ENCODE measurements around the gene ATP11A. TPM values are rescaled to one million over a fixed set of nuclear protein-coding genes. Genes with fewer than 3 reads are reported as not detected.

The ATP11A gene
- total RNA-seq, 3 donors from 2014 or later, result 15.5 to 28.7 (median 19.4) TPM

- no peak overlapping the region for H3K4me3 ChIP-seq
- peaks cover 18% of the 10 kb centered on the region for H3K4me1 ChIP-seq (ENCODE audit: low read depth)
- intact Hi-C loops (cut with DNase I, micrococcal nuclease), result no loop called here
- peak in 1 of 3 donors; percentile 20 for DNase-seq
- no peak for TF ChIP-seq CTCF (IDR thresholded peaks at IDR 0.05)
- no peak for ATAC-seq
- H3K9me3 ChIP-seq, result no peaks in the 10 kb centered on the region
- H3K36me3 ChIP-seq (ENCODE audit: low read depth), result no peaks in the 10 kb centered on the region
These were observed 207.1 kb downstream of the ATP11A start for GRCh38 chr13:112896736-112897602.

DNA sequence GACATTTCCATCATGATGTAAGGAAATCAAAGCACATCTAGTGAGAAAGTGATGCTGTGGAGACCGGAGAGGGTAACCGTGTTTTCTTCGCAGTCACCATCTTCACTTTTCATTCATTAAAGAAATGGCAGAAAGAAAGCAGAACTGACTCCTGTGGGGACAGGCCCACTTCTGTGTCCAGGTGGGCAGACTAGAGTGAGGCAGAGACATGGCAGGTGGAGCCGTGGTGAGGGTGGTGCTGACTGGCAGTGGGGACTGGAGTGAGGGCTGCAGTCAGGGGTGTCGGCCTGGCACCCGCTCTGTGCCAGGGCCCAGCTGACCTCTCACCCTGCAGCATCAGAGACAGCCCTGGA lies 207.7 kb downstream of the ATP11A start:
- no peak overlapping the region for H3K4me3 ChIP-seq
- no peaks in the 10 kb centered on the region for H3K9me3 ChIP-seq
- H3K4me1 ChIP-seq (ENCODE audit: low read depth), result peaks cover 18% of the 10 kb centered on the region
- no peaks in the 10 kb centered on the region for H3K36me3 ChIP-seq (ENCODE audit: low read depth)
- TF ChIP-seq CTCF (IDR thresholded peaks at IDR 0.05), result no peak
- intact Hi-C loops (cut with DNase I, micrococcal nuclease), result no loop called here
- DNase-seq, result no peak
- ATAC-seq, result no peak

- ATAC-seq (no peak), DNase-seq (peak in 1 of 3 donors; percentile 43)
- TF ChIP-seq CTCF (IDR thresholded peaks at IDR 0.05), result no peak
- no peak overlapping the region for H3K4me3 ChIP-seq
- peaks cover 18% of the 10 kb centered on the region for H3K4me1 ChIP-seq (ENCODE audit: low read depth)
- H3K9me3 ChIP-seq, result no peaks in the 10 kb centered on the region
- intact Hi-C loops (cut with DNase I, micrococcal nuclease), result no loop called here
- H3K36me3 ChIP-seq (ENCODE audit: low read depth), result no peaks in the 10 kb centered on the region
These were observed 208.2 kb downstream of the ATP11A start for GRCh38 chr13:112897956-112898620.

GRCh38 chr13:112898621-112899280 lies 208.9 kb downstream of the ATP11A start:
- DNase-seq (no peak), ATAC-seq (no peak)
- Histone ChIP-seq H3K4me1 (ENCODE audit: low read depth) (peaks cover 13% of the 10 kb centered on the region), H3K36me3 (ENCODE audit: low read depth) (no peaks in the 10 kb centered on the region), H3K4me3 (no peak overlapping the region), H3K9me3 (no peaks in the 10 kb centered on the region)
- intact Hi-C loops (cut with DNase I, micrococcal nuclease), result no loop called here
- TF ChIP-seq CTCF (IDR thresholded peaks at IDR 0.05), result no peak

- DNase-seq, result no peak
- no peak for TF ChIP-seq CTCF (IDR thresholded peaks at IDR 0.05)
These were observed 209.7 kb downstream of the ATP11A start for GRCh38 chr13:112899281-112900225.

More at GRCh38 chr13:112899281-112900225, 209.7 kb downstream of the ATP11A start:
- Histone ChIP-seq H3K9me3 (no peaks in the 10 kb centered on the region), H3K4me1 (ENCODE audit: low read depth) (peaks cover 8% of the 10 kb centered on the region), H3K4me3 (no peak overlapping the region), H3K36me3 (ENCODE audit: low read depth) (no peaks in the 10 kb centered on the region)
- intact Hi-C loops (cut with DNase I, micrococcal nuclease), result no loop called here
- ATAC-seq, result no peak

Data from mucosa of descending colon (tissue), 3 donors.